H1 (cell line): ENCODE measurements around the gene SV2B. TPM values are rescaled to one million over a fixed set of nuclear protein-coding genes. Genes with fewer than 3 reads are reported as not detected.

Experiments
- CTCF ChIA-PET: fragments of 300-600 bp; sonication (Branson Sonifier 250); formaldehyde crosslinking; loops from one replicate; lab custom pipeline; 2021; ENCODE audit not compliant: partially characterized antibody; lab: Charles Lee
- POLR2A ChIA-PET: fragments of 300-600 bp; sonication (Branson Sonifier 250); formaldehyde crosslinking; loops from one replicate; lab custom pipeline; 2021; ENCODE audit warnings: inconsistent platforms; ENCODE audit not compliant: partially characterized antibody; lab: Charles Lee
- DNase-seq, 2 experiments: peaks; one replicate each; pipeline versions ENCODE4 v3.0.0 to v3.0.0-alpha.2; 2010 to 2022; ENCODE audit warnings: low spot score in 2 of 2, low read depth in 1 of 2, mixed read lengths in 1 of 2
- FAIRE-seq: peaks from 2 replicates; lab custom pipeline; 2011; peaks lifted over from hg19 to GRCh38; lab: Jason Lieb, UNC
- H2AFZ ChIP-seq: 2 replicates; pipeline ENCODE4 v1.8.1; 2012; ENCODE audit warnings: low read length, inconsistent platforms
- H2AK5ac ChIP-seq: 2 replicates; pipeline ENCODE4 v1.6.1; 2013; ENCODE audit warnings: low read depth, low read length
- H2BK120ac ChIP-seq: replicated peaks from 2 replicates; pipeline ENCODE3; 2013; ENCODE audit warnings: low read depth, low read length, inconsistent platforms
- H2BK12ac ChIP-seq: 2 replicates; pipeline ENCODE4 v1.6.1; 2013; ENCODE audit warnings: low read depth, low read length
- H2BK15ac ChIP-seq: 2 replicates; pipeline ENCODE4 v1.6.1; 2013; ENCODE audit warnings: low read length
- H2BK20ac ChIP-seq: 2 replicates; pipeline ENCODE4 v1.6.1; 2013; ENCODE audit warnings: low read length
- H2BK5ac ChIP-seq: 2 replicates; pipeline ENCODE4 v1.6.1; 2013; ENCODE audit warnings: low read depth, low read length
- H3K14ac ChIP-seq: 2 replicates; pipeline ENCODE4 v1.6.1; 2013; ENCODE audit warnings: inconsistent platforms; ENCODE audit not compliant: insufficient read length
- H3K18ac ChIP-seq: 2 replicates; pipeline ENCODE4 v1.6.1; 2013; ENCODE audit warnings: low read length; ENCODE audit errors: extremely low read depth
- H3K23ac ChIP-seq: 2 replicates; pipeline ENCODE4 v1.6.1; 2013; ENCODE audit warnings: inconsistent platforms; ENCODE audit not compliant: insufficient read length
- H3K23me2 ChIP-seq: 2 replicates; pipeline ENCODE4 v1.6.1; 2013; ENCODE audit warnings: low read depth, low read length
- H3K27ac ChIP-seq: 2 replicates; pipeline ENCODE4 v1.6.1; 2011; ENCODE audit warnings: low read depth, low read length, inconsistent platforms
- H3K27me3 ChIP-seq, 4 experiments: replicated peaks in 1 of 4; 1 replicate in 1 of 4; 2 replicates in 3 of 4; pipeline versions ENCODE4 v1.6.1 to v1.8.1; 2011 to 2013; ENCODE audit warnings: low read length in 3 of 4, mild to moderate bottlenecking in 3 of 4, inconsistent platforms in 2 of 4, mixed read lengths in 2 of 4, moderate library complexity in 1 of 4; ENCODE audit not compliant: control insufficient read depth in 3 of 4, insufficient read depth in 3 of 4; ENCODE audit errors: extremely low read depth in 1 of 4
- H3K36me3 ChIP-seq, 4 experiments: 2 replicates each; pipeline versions ENCODE4 v1.6.1 to v1.8.1; 2011 to 2013; ENCODE audit warnings: mild to moderate bottlenecking in 4 of 4, low read length in 3 of 4, moderate library complexity in 2 of 4, control low read depth in 1 of 4, inconsistent platforms in 1 of 4; ENCODE audit not compliant: insufficient read depth in 4 of 4, control insufficient read depth in 2 of 4
- H3K4ac ChIP-seq: replicated peaks from 2 replicates; pipeline ENCODE3; 2013; ENCODE audit warnings: low read length, low read depth, mixed read lengths, inconsistent platforms; ENCODE audit not compliant: insufficient read length
- H3K4me1 ChIP-seq, 4 experiments: replicated peaks in 1 of 4; 1 replicate in 1 of 4; 2 replicates in 3 of 4; pipeline versions ENCODE4 v1.6.1 to v1.8.1; 2011 to 2013; ENCODE audit warnings: low read length in 3 of 4, inconsistent platforms in 2 of 4, mixed read lengths in 1 of 4; ENCODE audit not compliant: insufficient read depth in 4 of 4, control insufficient read depth in 3 of 4
- H3K4me2 ChIP-seq, 2 experiments: 2 replicates each; pipeline versions ENCODE4 v1.6.1 to v1.8.1; 2011 to 2013; ENCODE audit warnings: low read depth in 2 of 2, low read length in 2 of 2, control low read depth in 1 of 2, inconsistent platforms in 1 of 2, mild to moderate bottlenecking in 1 of 2; ENCODE audit not compliant: insufficient read depth in 1 of 2
- H3K4me3 ChIP-seq, 4 experiments: fragments of 200-600, 300-600 bp in 1 of 4; sonication (generic), shearing (Covaris generic), sonication (Bioruptor Twin) in 1 of 4; 2 replicates each; pipeline versions ENCODE4 v1.5.1 to v1.8.1; 2011 to 2016; ENCODE audit warnings: low read length in 4 of 4, low read depth in 3 of 4, control low read depth in 2 of 4, inconsistent platforms in 2 of 4, mild to moderate bottlenecking in 2 of 4, mixed read lengths in 1 of 4, moderate library complexity in 1 of 4; ENCODE audit not compliant: insufficient read depth in 2 of 4; ENCODE audit errors: extremely low read depth in 1 of 4
- H3K56ac ChIP-seq: replicated peaks from 2 replicates; pipeline ENCODE3; 2013; ENCODE audit warnings: low read depth, mild to moderate bottlenecking, mixed read lengths, low read length, inconsistent platforms; ENCODE audit not compliant: insufficient read length
- H3K79me1 ChIP-seq: 2 replicates; pipeline ENCODE4 v1.6.1; 2013; ENCODE audit warnings: low read depth, low read length, control low read depth
- H3K79me2 ChIP-seq, 2 experiments: 2 replicates each; pipeline versions ENCODE4 v1.6.1 to v1.8.1; 2012 to 2013; ENCODE audit warnings: low read length in 2 of 2, mild to moderate bottlenecking in 2 of 2, inconsistent platforms in 1 of 2; ENCODE audit not compliant: insufficient read depth in 2 of 2, control insufficient read depth in 1 of 2
- H3K9ac ChIP-seq, 4 experiments: replicated peaks in 1 of 4; 1 replicate in 1 of 4; 2 replicates in 3 of 4; pipeline versions ENCODE4 v1.6.1 to v1.8.1; 2011 to 2013; ENCODE audit warnings: low read depth in 3 of 4, low read length in 3 of 4, control low read depth in 2 of 4, mild to moderate bottlenecking in 2 of 4, moderate library complexity in 2 of 4, inconsistent platforms in 1 of 4; ENCODE audit errors: extremely low read depth in 1 of 4
- H3K9me3 ChIP-seq, 2 experiments: 2 replicates each; pipeline versions ENCODE4 v1.6.1 to v1.8.1; 2012 to 2013; ENCODE audit warnings: mild to moderate bottlenecking in 2 of 2, moderate library complexity in 2 of 2, control low read depth in 1 of 2, inconsistent platforms in 1 of 2, low read depth in 1 of 2, low read length in 1 of 2, mixed read lengths in 1 of 2; ENCODE audit not compliant: insufficient read depth in 2 of 2
- H4K20me1 ChIP-seq, 2 experiments: replicated peaks in 1 of 2; 2 replicates each; pipeline versions ENCODE3 to v1.8.1; 2011 to 2013; ENCODE audit warnings: inconsistent platforms in 2 of 2, low read length in 2 of 2, mild to moderate bottlenecking in 1 of 2; ENCODE audit not compliant: insufficient read depth in 2 of 2, control insufficient read depth in 1 of 2
- H4K5ac ChIP-seq: 2 replicates; pipeline ENCODE4 v1.6.1; 2013; ENCODE audit warnings: low read length, low read depth, mixed read lengths, inconsistent platforms; ENCODE audit not compliant: insufficient read length
- H4K8ac ChIP-seq: 2 replicates; pipeline ENCODE4 v1.8.0; 2013; ENCODE audit warnings: mild to moderate bottlenecking, moderate library complexity, low read length, inconsistent platforms; ENCODE audit not compliant: insufficient read depth; ENCODE audit errors: extremely low read depth
- H4K91ac ChIP-seq: replicated peaks from 2 replicates; pipeline ENCODE3; 2013; ENCODE audit warnings: low read length, mixed read lengths, inconsistent platforms; ENCODE audit not compliant: insufficient read length
- ATF3 ChIP-seq: IDR thresholded peaks from 2 replicates; pipeline ENCODE4 v1.6.1; 2011; ENCODE audit warnings: low read depth, mild to moderate bottlenecking, low read length; ENCODE audit not compliant: insufficient read depth
- CHD1 ChIP-seq: IDR thresholded peaks from 2 replicates; pipeline ENCODE4 v1.6.1; 2012; ENCODE audit warnings: low read depth, low read length, improper control_type of control experiment
- NRF1 ChIP-seq: IDR thresholded peaks from 2 replicates; pipeline ENCODE4 v1.6.1; 2011; ENCODE audit warnings: mild to moderate bottlenecking, low read depth, low read length, improper control_type of control experiment
- POLR2A ChIP-seq, 2 experiments: IDR thresholded peaks; 1 replicate in 1 of 2; 2 replicates in 1 of 2; pipeline ENCODE4 v1.6.1; 2011; ENCODE audit warnings: low read depth in 2 of 2, low read length in 2 of 2, mild to moderate bottlenecking in 2 of 2; ENCODE audit errors: control extremely low read depth in 1 of 2
- SUZ12 ChIP-seq: fragments of 200-600 bp; sonication (generic); IDR thresholded peaks from 2 replicates; pipeline ENCODE4 v1.6.1; 2012; ENCODE audit warnings: mild to moderate bottlenecking, inconsistent platforms, low read length, moderate library complexity, mixed read lengths
- TEAD4 ChIP-seq: IDR thresholded peaks from 2 replicates; pipeline ENCODE4 v1.6.1; 2012; ENCODE audit warnings: low read depth, low read length, inconsistent platforms, mixed read lengths
- WGBS, 2 experiments: shearing (Covaris generic) in 1 of 2; methylation state at CpG; one replicate each; pipeline versions ENCODE4 v1.1.6 to v1.1.7; 2013 to 2015; ENCODE audit warnings: low lambda C conversion rate in 2 of 2, mixed read lengths in 2 of 2, inconsistent platforms in 1 of 2, low coverage in 1 of 2, missing lambda C conversion rate in 1 of 2; ENCODE audit not compliant: insufficient replicate concordance in 2 of 2, insufficient coverage in 1 of 2, insufficient read length in 1 of 2; ENCODE audit errors: extremely low coverage in 1 of 2, missing lambda C conversion rate in 1 of 2; 5-methylcytosine and 5-hydroxymethylcytosine counted together
- polyA plus RNA-seq, 7 experiments: library from polyadenylated mRNA; depleted of rRNA in 3 of 7; stranded (reverse) in 5 of 7; unstranded in 2 of 7; fragments of >200 nt in 5 of 7; fragments of 200-250 nt in 2 of 7; gene quantifications; 1 replicate in 5 of 7; 2 replicates in 1 of 7; 4 replicates in 1 of 7; pipeline versions ENCODE4 v1.2.1 to v1.2.3, GENCODE V29; 2011 to 2013; ENCODE audit warnings: missing spikeins in 2 of 7, mixed read lengths in 2 of 7
- total RNA-seq: library from RNA; stranded (reverse); fragmentation: NEBNext Ultra II Directional; extraction: Animal tissue kit (Norgen Biotek cat#: 25700); gene quantifications from 2 replicates; pipeline ENCODE4 v1.2.1, GENCODE V29; 2021

Gene SV2B
- total and polyA plus RNA-seq, 2 of the 8 experiments (the other 6 are each of a cell fraction or from before 2014, with no cell fraction given): 0.09 to 0.20 TPM

- Histone ChIP-seq H2AK5ac (no peak overlapping the region), H3K79me2 (no peaks in the 10 kb centered on the region), H3K9ac (no peak overlapping the region), H3K79me1 (no peaks in the 10 kb centered on the region), H2BK20ac (no peak overlapping the region), H3K4me2 (no peak overlapping the region), H4K5ac (no peak overlapping the region), H3K4ac (no peak overlapping the region), H3K4me1 (peaks cover 0 to 7% (median 3%) of the 10 kb centered on the region in 4 experiments; a peak in 5 of 7 replicates), H2BK12ac (0 out of 2 replicates have a peak overlapping the region, but pooled peaks have one; percentile 27), H3K56ac (no peak overlapping the region), H3K4me3 (no peak overlapping the region), H2BK15ac (no peak overlapping the region), H3K14ac (no peak overlapping the region), H3K36me3 (no peaks in the 10 kb centered on the region), H4K8ac (no peak overlapping the region; the same call in 1 of the 2 replicates), H2BK5ac (no peak overlapping the region), H2BK120ac (no peak overlapping the region), H3K27me3 (no peaks in the 10 kb centered on the region), H2AFZ (no peak overlapping the region), H3K27ac (no peak overlapping the region; the same call in 1 of the 2 replicates), H4K91ac (no peak overlapping the region), H4K20me1 (no peaks in the 10 kb centered on the region), H3K23ac (no peak overlapping the region), H3K9me3 (no peaks in the 10 kb centered on the region), H3K23me2 (no peaks in the 10 kb centered on the region), H3K18ac (no peak overlapping the region)
- ChIA-PET CTCF (interaction anchor here (1.3 kb wide), 1 partner anchor 10 kb away, joined by 3 read pairs; no protein-coding TSS in a partner anchor), POLR2A (no interaction called here)
- 84% methylated on average over 6 of the region's 6 CpGs; no CpG with 5 or more reads in 1 of the 2 experiments for WGBS, 2 experiments
- FAIRE-seq (no peak), DNase-seq (no peak)
- TF ChIP-seq ATF3: no peak
- TF ChIP-seq CHD1: no peak
- no peak for TF ChIP-seq POLR2A (IDR thresholded peaks at IDR 0.05; ENCODE audit: control extremely low read depth in 1 of 2, low read depth in 2 of 2, low read length in 2 of 2)
- no peak for TF ChIP-seq NRF1
- TF ChIP-seq SUZ12: no peak
- TF ChIP-seq TEAD4: no peak
Observed at GRCh38 chr15:91129436-91129835, 29.4 kb downstream of the SV2B start.
